A549 (cell line): ENCODE measurements around the gene PDE4D. TPM values are rescaled to one million over a fixed set of nuclear protein-coding genes. Genes with fewer than 3 reads are reported as not detected.
A peak's percentile ranks its signal among the peaks of the same experiment; 100 is the strongest.

ENCODE experiments used
- ATAC-seq, 2 experiments: fragments of 200-7000 bp in 1 of 2; fragments of >200 bp in 1 of 2; cut with Nextera tagmentation in 1 of 2; cut with Tn5 transposase in 1 of 2; 3 replicates each; pipeline versions ENCODE4 v1.8.0 to v1.9.1; 2018 to 2020; ENCODE audit warnings: mild to moderate bottlenecking in 1 of 2, moderate library complexity in 1 of 2
- CTCF ChIA-PET: fragments of 300-600 bp; sonication (Branson Sonifier 250); formaldehyde crosslinking; extraction: SDS; loops from one replicate; lab custom pipeline; 2021; ENCODE audit warnings: antibody characterized with exemption, inconsistent platforms; lab: Yijun Ruan, JAX
- POLR2A ChIA-PET: fragments of 350-600 bp; formaldehyde crosslinking; extraction: SDS; loops from one replicate; lab custom pipeline; 2021; ENCODE audit warnings: antibody characterized with exemption, inconsistent platforms; lab: Yijun Ruan, JAX
- DNase-seq, 2 experiments: peaks; one replicate each; pipeline versions ENCODE4 v3.0.0 to v3.0.0-alpha.2; 2011 to 2016; ENCODE audit warnings: low read depth in 1 of 2, low spot score in 1 of 2
- FAIRE-seq: peaks from 2 replicates; lab custom pipeline; 2011; peaks lifted over from hg19 to GRCh38; lab: Jason Lieb, UNC
- H3K27ac ChIP-seq, 2 experiments: fragments of >200 bp; sonication (Bioruptor Twin); formaldehyde crosslinking; 3 replicates each; pipeline ENCODE4 v1.5.1; 2016 to 2017
- H3K4me1 ChIP-seq: fragments of >200 bp; sonication (Bioruptor Twin); formaldehyde crosslinking; 3 replicates; pipeline ENCODE4 v1.6.1; 2016
- H3K4me2 ChIP-seq: fragments of >200 bp; sonication (Bioruptor Twin); formaldehyde crosslinking; 3 replicates; pipeline ENCODE4 v1.6.1; 2016
- H3K4me3 ChIP-seq: fragments of >200 bp; sonication (Bioruptor Twin); formaldehyde crosslinking; 3 replicates; pipeline ENCODE4 v1.5.1; 2016
- H3K9me3 ChIP-seq: fragments of >200 bp; sonication (Bioruptor Twin); formaldehyde crosslinking; 3 replicates; pipeline ENCODE4 v1.6.1; 2016
- BCL3 ChIP-seq: fragments of >200 bp; sonication (Bioruptor Twin); formaldehyde crosslinking; IDR thresholded peaks from 3 replicates; pipeline ENCODE4 v1.6.1; 2016
- BHLHE40 ChIP-seq: IDR thresholded peaks from 2 replicates; pipeline ENCODE4 v1.6.1; 2012; ENCODE audit warnings: low read depth, low read length, inconsistent platforms
- CBX2 ChIP-seq: fragments of 200-600 bp; sonication (generic); IDR thresholded peaks from 2 replicates; pipeline ENCODE4 v1.6.1; 2016; ENCODE audit warnings: low read depth, mild to moderate bottlenecking, borderline replicate concordance
- CEBPB ChIP-seq, 2 experiments: fragments of >200 bp in 1 of 2; sonication (Bioruptor Twin) in 1 of 2; formaldehyde crosslinking in 1 of 2; IDR thresholded peaks; 2 replicates each; pipeline ENCODE4 v1.6.1; 2012 to 2016
- CHD2 ChIP-seq: fragments of 150-350 bp; IDR thresholded peaks from 2 replicates; pipeline ENCODE4 v1.6.1; 2014; ENCODE audit warnings: low read length; ENCODE audit not compliant: partially characterized antibody
- E2F6 ChIP-seq: IDR thresholded peaks from 2 replicates; pipeline ENCODE4 v1.6.1; 2012; ENCODE audit warnings: low read depth, borderline replicate concordance
- EHF ChIP-seq: fragments of 250-450 bp; sonication (Bioruptor Pico); IDR thresholded peaks from 2 replicates; pipeline ENCODE4 v1.5.0; 2020; ENCODE audit warnings: mild to moderate bottlenecking
- EHMT2 ChIP-seq: fragments of 200-600 bp; sonication (generic); IDR thresholded peaks from 2 replicates; pipeline ENCODE4 v1.6.1; 2016; ENCODE audit warnings: antibody characterized with exemption, low read depth, mild to moderate bottlenecking, moderate library complexity
- FOSB ChIP-seq: fragments of 250-450 bp; sonication (Bioruptor Pico); IDR thresholded peaks from 2 replicates; pipeline ENCODE4 v1.5.0; 2020; ENCODE audit warnings: mild to moderate bottlenecking, moderate library complexity
- FOXS1 ChIP-seq: fragments of 250-450 bp; sonication (Bioruptor Pico); IDR thresholded peaks from 2 replicates; pipeline ENCODE4 v1.5.0; 2020; ENCODE audit warnings: mild to moderate bottlenecking, moderate library complexity
- GATA3 ChIP-seq: IDR thresholded peaks from 2 replicates; pipeline ENCODE4 v1.6.1; 2012; ENCODE audit warnings: borderline replicate concordance
- HDAC2 ChIP-seq: fragments of 200-600 bp; sonication (generic); IDR thresholded peaks from 2 replicates; pipeline ENCODE4 v1.6.1; 2016
- HOXA7 ChIP-seq: fragments of 250-450 bp; sonication (Bioruptor Pico); IDR thresholded peaks from 2 replicates; pipeline ENCODE4 v1.5.0; 2020; ENCODE audit warnings: mild to moderate bottlenecking, moderate library complexity
- HOXB13 ChIP-seq: fragments of 250-450 bp; sonication (Bioruptor Pico); IDR thresholded peaks from 2 replicates; pipeline ENCODE4 v1.5.0; 2020; ENCODE audit warnings: low read depth, mild to moderate bottlenecking, moderate library complexity
- HOXB5 ChIP-seq: fragments of 250-450 bp; sonication (Bioruptor Pico); IDR thresholded peaks from 2 replicates; pipeline ENCODE4 v1.5.0; 2020; ENCODE audit warnings: mild to moderate bottlenecking, moderate library complexity
- JUN ChIP-seq, 2 experiments: fragments of >200 bp; sonication (Bioruptor Twin); formaldehyde crosslinking; IDR thresholded peaks; 2 replicates in 1 of 2; 3 replicates in 1 of 2; pipeline ENCODE4 v1.6.1; 2016 to 2017
- KDM1A ChIP-seq: fragments of 200-600 bp; sonication (generic); IDR thresholded peaks from 2 replicates; pipeline ENCODE4 v1.6.1; 2016; ENCODE audit warnings: low read depth, mild to moderate bottlenecking
- MAFK ChIP-seq: fragments of 450-650 bp; IDR thresholded peaks from 2 replicates; pipeline ENCODE4 v1.6.1; 2014; ENCODE audit not compliant: partially characterized antibody
- MAZ ChIP-seq: fragments of 150-350 bp; IDR thresholded peaks from 2 replicates; pipeline ENCODE4 v1.6.1; 2014; ENCODE audit warnings: antibody characterized with exemption, low read depth, low read length, borderline replicate concordance
- MYC ChIP-seq: IDR thresholded peaks from 2 replicates; pipeline ENCODE4 v1.6.1; 2012; ENCODE audit warnings: mild to moderate bottlenecking, inconsistent platforms, low read length, improper control_type of control experiment, borderline replicate concordance
- PBX3 ChIP-seq: IDR thresholded peaks from 2 replicates; pipeline ENCODE4 v1.6.1; 2012
- RFX5 ChIP-seq: fragments of 450-650 bp; IDR thresholded peaks from 2 replicates; pipeline ENCODE4 v1.7.1; 2014; ENCODE audit warnings: antibody characterized with exemption, mild to moderate bottlenecking, moderate library complexity
- SREBF2 ChIP-seq: fragments of 450-650 bp; IDR thresholded peaks from 2 replicates; pipeline ENCODE4 v1.6.1; 2014; ENCODE audit warnings: mild to moderate bottlenecking, moderate library complexity
- TFCP2L1 ChIP-seq: fragments of 250-450 bp; sonication (Bioruptor Pico); IDR thresholded peaks from 2 replicates; pipeline ENCODE4 v1.5.0; 2021; ENCODE audit warnings: mild to moderate bottlenecking
- TP53 ChIP-seq: fragments of 250-450 bp; sonication (Bioruptor Pico); IDR thresholded peaks from 2 replicates; pipeline ENCODE4 v1.5.0; 2021; ENCODE audit warnings: mild to moderate bottlenecking, moderate library complexity
- ZC3H11A ChIP-seq: fragments of 450-650 bp; IDR thresholded peaks from 2 replicates; pipeline ENCODE4 v1.6.1; 2014; ENCODE audit warnings: antibody characterized with exemption, mild to moderate bottlenecking
- WGBS: methylation state at CpG from one replicate; pipeline ENCODE4 v1.1.6; 2017; ENCODE audit errors: missing lambda C conversion rate; 5-methylcytosine and 5-hydroxymethylcytosine counted together
- polyA plus RNA-seq, 4 experiments: library from polyadenylated mRNA; depleted of rRNA in 3 of 4; stranded (reverse); fragments of >200 nt; fragmentation: RNase III in 1 of 4; extraction: RNeasy Plus Mini Kit Qiagen cat#74134 plus additional on column Dnase treatment in 1 of 4; gene quantifications; 2 replicates in 3 of 4; 3 replicates in 1 of 4; pipeline ENCODE4 v1.2.3, GENCODE V29; 2011 to 2017
- TF ChIP-seq, protein P1 (sequence below): fragments of >200 bp; sonication (Bioruptor Twin); formaldehyde crosslinking; IDR thresholded peaks from 3 replicates; pipeline ENCODE4 v1.5.1; 2016

PDE4D gene
- polyA plus RNA-seq, 2 of the 4 experiments (the other 2 are of a cell fraction) = 74.0 to 213 TPM

GRCh38 chr5:59038798-59039295 lies 854.7 kb downstream of the PDE4D start:
- TF ChIP-seq E2F6 (no peak), CHD2 (peak; percentile 27), HDAC2 (no peak), HOXB5 (CRISPR knock-in tag) (0 out of 2 replicates have a peak, but pooled peaks have one; percentile 28), ZC3H11A (no peak), EHMT2 (no peak), TFCP2L1 (no peak), KDM1A (no peak), GATA3 (peak; percentile 33), HOXA7 (CRISPR knock-in tag) (no peak), MAZ (no peak), EHF (CRISPR knock-in tag) (no peak)
- TF ChIP-seq, protein P1, sequence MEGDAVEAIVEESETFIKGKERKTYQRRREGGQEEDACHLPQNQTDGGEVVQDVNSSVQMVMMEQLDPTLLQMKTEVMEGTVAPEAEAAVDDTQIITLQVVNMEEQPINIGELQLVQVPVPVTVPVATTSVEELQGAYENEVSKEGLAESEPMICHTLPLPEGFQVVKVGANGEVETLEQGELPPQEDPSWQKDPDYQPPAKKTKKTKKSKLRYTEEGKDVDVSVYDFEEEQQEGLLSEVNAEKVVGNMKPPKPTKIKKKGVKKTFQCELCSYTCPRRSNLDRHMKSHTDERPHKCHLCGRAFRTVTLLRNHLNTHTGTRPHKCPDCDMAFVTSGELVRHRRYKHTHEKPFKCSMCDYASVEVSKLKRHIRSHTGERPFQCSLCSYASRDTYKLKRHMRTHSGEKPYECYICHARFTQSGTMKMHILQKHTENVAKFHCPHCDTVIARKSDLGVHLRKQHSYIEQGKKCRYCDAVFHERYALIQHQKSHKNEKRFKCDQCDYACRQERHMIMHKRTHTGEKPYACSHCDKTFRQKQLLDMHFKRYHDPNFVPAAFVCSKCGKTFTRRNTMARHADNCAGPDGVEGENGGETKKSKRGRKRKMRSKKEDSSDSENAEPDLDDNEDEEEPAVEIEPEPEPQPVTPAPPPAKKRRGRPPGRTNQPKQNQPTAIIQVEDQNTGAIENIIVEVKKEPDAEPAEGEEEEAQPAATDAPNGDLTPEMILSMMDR = no peak
- 2% methylated on average over 13 of the region's 35 CpGs for WGBS
- Histone ChIP-seq H3K4me2 (peak overlapping the region; percentile 94), H3K4me1 (peaks cover 37% of the 10 kb centered on the region), H3K9me3 (no peaks in the 10 kb centered on the region), H3K4me3 (peak overlapping the region; percentile 74), H3K27ac (peak overlapping the region; percentile 95 to 99)
- CTCF ChIA-PET = interaction anchor here (0.8 to 1.1 kb wide), 2 partner anchors 17 to 64 kb away, joined by 4 read pairs; no protein-coding TSS in a partner anchor
- peak in 1 of 2 experiments; percentile 63 for DNase-seq
- no peak for FAIRE-seq
- peak; percentile 26 to 38 for ATAC-seq
- POLR2A ChIA-PET = interaction anchor here (0.5 to 1.8 kb wide), 8 partner anchors 8 to 147 kb away, joined by 3 to 13 read pairs (median 4); no protein-coding TSS in a partner anchor

DNA sequence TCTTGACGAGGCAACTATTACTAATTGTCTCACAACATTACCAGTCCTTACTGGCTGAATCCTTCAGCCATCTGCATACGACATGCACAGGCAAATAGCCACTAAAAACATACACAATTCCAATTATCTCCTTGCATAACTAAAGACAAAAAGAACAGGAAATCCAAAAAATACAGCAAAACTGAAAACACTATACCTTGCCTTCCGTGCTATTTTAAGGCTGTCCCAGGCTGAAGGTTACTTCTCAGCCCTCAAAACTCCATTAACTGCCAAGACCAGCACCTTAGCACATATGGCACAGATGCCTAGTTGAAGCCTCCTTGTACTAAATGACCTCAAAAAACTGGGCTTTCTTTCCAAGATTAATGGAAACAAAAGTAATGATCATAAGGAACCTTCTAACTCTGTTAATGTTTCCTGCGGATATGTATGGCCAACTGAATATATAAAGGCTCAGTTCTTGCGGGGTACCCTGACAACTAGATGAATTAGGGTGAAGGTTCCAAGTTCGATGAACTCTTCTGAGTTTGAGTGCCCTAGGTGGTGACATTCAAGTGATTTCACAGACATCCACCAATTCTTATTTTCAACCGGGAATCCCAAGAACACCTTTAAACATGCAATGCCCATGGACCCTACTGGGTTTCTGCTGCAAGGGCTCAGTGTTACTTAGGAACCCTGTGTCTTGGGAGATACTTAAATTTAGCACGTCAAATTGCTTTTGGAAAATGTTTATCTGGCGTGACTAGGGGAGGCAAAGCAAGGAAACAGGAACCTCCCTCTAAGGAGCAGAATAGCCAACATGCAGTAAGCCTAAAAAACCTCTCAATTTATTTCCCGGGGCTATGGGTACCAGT lies 855.4 kb downstream of the PDE4D start:
- ATAC-seq (peak in 1 of 2 experiments; percentile 9; a peak in 3 of 6 replicates), FAIRE-seq (peak; percentile 83), DNase-seq (peak in 1 of 2 experiments; percentile 71)
- H3K9me3 ChIP-seq = no peaks in the 10 kb centered on the region
- CTCF ChIA-PET = interaction anchor here (0.8 to 3.9 kb wide), 3 partner anchors 18 to 137 kb away, joined by 4 to 22 read pairs (median 4); no protein-coding TSS in a partner anchor
- peak overlapping the region; percentile 94 for H3K4me2 ChIP-seq
- POLR2A ChIA-PET = interaction anchor here (0.6 to 2.2 kb wide), 6 partner anchors 18 to 147 kb away, joined by 3 to 17 read pairs (median 10); no protein-coding TSS in a partner anchor
- peak overlapping the region; percentile 74 for H3K4me3 ChIP-seq
- TF ChIP-seq CEBPB (IDR thresholded peaks at IDR 0.05) (peak in 1 of 2 experiments; percentile 17; a peak in 1 of 4 replicates), BHLHE40 (no peak), SREBF2 (no peak), FOSB (peak; percentile 81; the same call in 1 of the 2 replicates), HOXB5 (CRISPR knock-in tag) (no peak), MAZ (no peak), CBX2 (no peak), FOXS1 (CRISPR knock-in tag) (0 out of 2 replicates have a peak, but pooled peaks have one; percentile 8), HDAC2 (no peak), BCL3 (peak; percentile 25; the same call in 1 of the 3 replicates), MYC (no peak), HOXA7 (CRISPR knock-in tag) (peak; percentile 87; the same call in 1 of the 2 replicates), TP53 (CRISPR knock-in tag) (no peak), PBX3 (no peak), RFX5 (no peak), JUN (IDR thresholded peaks at IDR 0.05) (peak in 1 of 2 experiments; percentile 47; a peak in 2 of 5 replicates), MAFK (no peak), HOXB13 (CRISPR knock-in tag) (no peak; the same call in 1 of the 2 replicates)
- WGBS = under 1% methylated on average over 10 of the region's 10 CpGs
- H3K27ac ChIP-seq = peak overlapping the region; percentile 95 to 99
- H3K4me1 ChIP-seq = peaks cover 36% of the 10 kb centered on the region
